GM12873 (cell line): ENCODE measurements around the gene ZDHHC22.
A peak's percentile ranks its signal among the peaks of the same experiment; 100 is the strongest.

Experiments used
- CTCF ChIP-seq: IDR thresholded peaks from 2 replicates; pipeline ENCODE4 v1.5.1; 2012; ENCODE audit warnings: low read depth, mild to moderate bottlenecking, moderate library complexity, low read length, control low read depth; ENCODE audit not compliant: insufficient read depth; ENCODE audit errors: missing control alignments

The ZDHHC22 gene

GRCh38 chr14:77144412-77145115 is 3.0 kb upstream of the ZDHHC22 start:
- no peak for TF ChIP-seq CTCF

- no peak for TF ChIP-seq CTCF
Measured at GRCh38 chr14:77143071-77143470, 1.5 kb upstream of the ZDHHC22 start.

GRCh38 chr14:77142005-77142800 is 612 bp upstream of the ZDHHC22 start:
- no peak for TF ChIP-seq CTCF

GRCh38 chr14:77140359-77141213 is 1.0 kb downstream of the ZDHHC22 start:
- no peak for TF ChIP-seq CTCF

- peak; percentile 68 for TF ChIP-seq CTCF
Measured at GRCh38 chr14:77139540-77140358, 1.8 kb downstream of the ZDHHC22 start.

GRCh38 chr14:77139022-77139421 is 2.6 kb downstream of the ZDHHC22 start:
- no peak for TF ChIP-seq CTCF
